ENCODE results near the gene APRT.
A peak's percentile ranks its signal among the peaks of the same experiment; 100 is the strongest.

Gene APRT

DNA sequence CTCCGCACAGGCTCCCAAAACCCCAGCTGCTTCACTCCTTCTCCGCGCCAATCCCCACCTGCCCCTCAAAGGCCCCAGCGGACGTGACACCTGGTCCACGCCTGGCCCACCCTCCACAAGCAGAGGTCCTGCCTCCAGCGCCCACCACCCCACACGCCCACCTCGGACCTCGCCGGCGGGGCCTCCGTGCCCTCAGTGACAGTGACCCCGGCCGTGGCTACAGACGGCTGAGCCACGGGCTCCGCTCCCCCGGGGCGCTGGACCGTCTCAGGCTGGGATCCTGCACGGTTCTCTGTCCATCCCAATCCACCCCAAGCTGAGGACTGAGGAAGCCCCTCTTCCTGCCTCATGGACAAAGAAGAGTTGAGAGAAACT lies 51.8 kb downstream of the APRT start:
- no peak for TF ChIP-seq ZFX (IDR thresholded peaks at IDR 0.05; ENCODE audit: borderline replicate concordance)
- TF ChIP-seq, protein P1, sequence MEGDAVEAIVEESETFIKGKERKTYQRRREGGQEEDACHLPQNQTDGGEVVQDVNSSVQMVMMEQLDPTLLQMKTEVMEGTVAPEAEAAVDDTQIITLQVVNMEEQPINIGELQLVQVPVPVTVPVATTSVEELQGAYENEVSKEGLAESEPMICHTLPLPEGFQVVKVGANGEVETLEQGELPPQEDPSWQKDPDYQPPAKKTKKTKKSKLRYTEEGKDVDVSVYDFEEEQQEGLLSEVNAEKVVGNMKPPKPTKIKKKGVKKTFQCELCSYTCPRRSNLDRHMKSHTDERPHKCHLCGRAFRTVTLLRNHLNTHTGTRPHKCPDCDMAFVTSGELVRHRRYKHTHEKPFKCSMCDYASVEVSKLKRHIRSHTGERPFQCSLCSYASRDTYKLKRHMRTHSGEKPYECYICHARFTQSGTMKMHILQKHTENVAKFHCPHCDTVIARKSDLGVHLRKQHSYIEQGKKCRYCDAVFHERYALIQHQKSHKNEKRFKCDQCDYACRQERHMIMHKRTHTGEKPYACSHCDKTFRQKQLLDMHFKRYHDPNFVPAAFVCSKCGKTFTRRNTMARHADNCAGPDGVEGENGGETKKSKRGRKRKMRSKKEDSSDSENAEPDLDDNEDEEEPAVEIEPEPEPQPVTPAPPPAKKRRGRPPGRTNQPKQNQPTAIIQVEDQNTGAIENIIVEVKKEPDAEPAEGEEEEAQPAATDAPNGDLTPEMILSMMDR (IDR thresholded peaks at IDR 0.05): no peak
- peak overlapping the region; percentile 94 for H3K27ac ChIP-seq

All from 22Rv1 (cell line).